Neural cell (in vitro differentiated cells): ENCODE data around the gene CRYZL1. TPM values are rescaled to one million over a fixed set of nuclear protein-coding genes. Genes with fewer than 3 reads are reported as not detected.

ENCODE experiments used
- H2AFZ ChIP-seq: fragments of 200-600, 300-800 bp; sonication (generic), shearing (Covaris generic); 2 replicates; pipeline ENCODE4 v1.6.0; 2014; ENCODE audit warnings: low read depth, mild to moderate bottlenecking, antibody characterized with exemption, low read length, moderate library complexity
- H3F3A ChIP-seq: fragments of 200-600 bp; shearing (Covaris generic); 2 replicates; pipeline ENCODE4 v1.6.1; 2016; ENCODE audit warnings: mild to moderate bottlenecking, moderate library complexity, mixed read lengths, antibody characterized with exemption, low read length; ENCODE audit not compliant: insufficient read depth, poor library complexity, severe bottlenecking
- H3K27ac ChIP-seq: fragments of 200-600, 300-800 bp; sonication (generic), shearing (Covaris generic); 2 replicates; pipeline ENCODE4 v1.5.1; 2014; ENCODE audit warnings: mild to moderate bottlenecking, low read length, moderate library complexity
- H3K27me3 ChIP-seq: fragments of 300-800, 200-600 bp; sonication (generic), shearing (Covaris generic); 2 replicates; pipeline ENCODE4 v1.6.0; 2014; ENCODE audit warnings: mild to moderate bottlenecking, low read depth, low read length, moderate library complexity; ENCODE audit not compliant: insufficient read depth
- H3K36me3 ChIP-seq: fragments of 300-800, 200-600 bp; sonication (generic), shearing (Covaris generic); 2 replicates; pipeline ENCODE4 v1.5.1; 2014; ENCODE audit warnings: mild to moderate bottlenecking, antibody characterized with exemption, low read length, moderate library complexity; ENCODE audit not compliant: insufficient read depth
- H3K4me2 ChIP-seq: fragments of 300-800, 200-600 bp; sonication (generic), shearing (Covaris generic); 2 replicates; pipeline ENCODE4 v1.6.0; 2014; ENCODE audit warnings: mild to moderate bottlenecking, low read length
- H3K4me3 ChIP-seq: fragments of 300-800, 200-600 bp; sonication (generic), shearing (Covaris generic); 2 replicates; pipeline ENCODE4 v1.5.1; 2014; ENCODE audit warnings: mild to moderate bottlenecking, low read length, moderate library complexity
- H3K79me2 ChIP-seq: fragments of 200-600 bp; shearing (Covaris generic); replicated peaks from 2 replicates; pipeline ENCODE4 v1.6.0; 2014; ENCODE audit warnings: mild to moderate bottlenecking, low read length, moderate library complexity; ENCODE audit not compliant: insufficient read depth
- H3K9ac ChIP-seq: fragments of 300-800, 200-600 bp; sonication (generic), shearing (Covaris generic); 2 replicates; pipeline ENCODE4 v1.6.1; 2016; ENCODE audit warnings: mild to moderate bottlenecking, low read length, mixed read lengths
- H3K9me2 ChIP-seq: fragments of 200-600 bp; shearing (Covaris generic); 2 replicates; pipeline ENCODE4 v1.6.1; 2016; ENCODE audit warnings: mild to moderate bottlenecking, low read length, mixed read lengths; ENCODE audit not compliant: insufficient read depth
- H3K9me3 ChIP-seq: fragments of 200-600, 300-800 bp; sonication (generic), shearing (Covaris generic); 2 replicates; pipeline ENCODE4 v1.6.1; 2016; ENCODE audit warnings: mild to moderate bottlenecking, mixed run types, low read length, moderate library complexity, mixed read lengths
- H4K20me1 ChIP-seq: fragments of 200-600 bp; shearing (Covaris generic); 2 replicates; pipeline ENCODE4 v1.6.1; 2016; ENCODE audit warnings: mild to moderate bottlenecking, mixed run types; ENCODE audit not compliant: insufficient read depth
- CTCF ChIP-seq: fragments of 450-650 bp; IDR thresholded peaks from 2 replicates; pipeline ENCODE4 v1.5.1; 2014; ENCODE audit warnings: antibody characterized with exemption, mild to moderate bottlenecking, moderate library complexity; ENCODE audit not compliant: poor library complexity, severe bottlenecking
- EP300 ChIP-seq: fragments of 450-650 bp; conservative IDR thresholded peaks from 2 replicates; pipeline ENCODE4 v1.6.1; 2014; ENCODE audit warnings: antibody characterized with exemption, mild to moderate bottlenecking, moderate library complexity; ENCODE audit not compliant: poor library complexity, severe bottlenecking
- EZH2 ChIP-seq: fragments of 200-600, 300-800 bp; shearing (Covaris generic), sonication (generic); IDR thresholded peaks from 2 replicates; pipeline ENCODE4 v1.6.1; 2014; ENCODE audit warnings: antibody characterized with exemption, low read length, borderline replicate concordance, mild to moderate bottlenecking; ENCODE audit not compliant: insufficient read depth, poor library complexity, severe bottlenecking
- MXI1 ChIP-seq: fragments of 450-650 bp; conservative IDR thresholded peaks from 2 replicates; pipeline ENCODE4 v1.6.1; 2014; ENCODE audit warnings: antibody characterized with exemption, mild to moderate bottlenecking; ENCODE audit not compliant: poor library complexity, severe bottlenecking
- POLR2AphosphoS5 ChIP-seq: IDR thresholded peaks from 2 replicates; pipeline ENCODE4 v1.6.1; 2012
- RAD21 ChIP-seq: fragments of 450-650 bp; conservative IDR thresholded peaks from 2 replicates; pipeline ENCODE4 v1.6.1; 2014; ENCODE audit warnings: antibody characterized with exemption, mild to moderate bottlenecking, moderate library complexity
- SMC3 ChIP-seq: fragments of 450-650 bp; conservative IDR thresholded peaks from 2 replicates; pipeline ENCODE4 v1.6.1; 2014; ENCODE audit warnings: antibody characterized with exemption, mild to moderate bottlenecking, moderate library complexity; ENCODE audit not compliant: poor library complexity
- TAF1 ChIP-seq: IDR thresholded peaks from 2 replicates; pipeline ENCODE4 v1.6.1; 2012; ENCODE audit warnings: low read depth
- polyA plus RNA-seq: library from polyadenylated mRNA; depleted of rRNA; stranded (reverse); fragments of >200 nt; gene quantifications from 2 replicates; pipeline ENCODE4 v1.2.3, GENCODE V29; 2014
- TF ChIP-seq, protein P1 (sequence below): IDR thresholded peaks from 2 replicates; pipeline ENCODE4 v1.6.1; 2012; ENCODE audit warnings: borderline replicate concordance

Gene CRYZL1
- polyA plus RNA-seq, 1 donor from 2014 or later: 54.3 TPM

DNA sequence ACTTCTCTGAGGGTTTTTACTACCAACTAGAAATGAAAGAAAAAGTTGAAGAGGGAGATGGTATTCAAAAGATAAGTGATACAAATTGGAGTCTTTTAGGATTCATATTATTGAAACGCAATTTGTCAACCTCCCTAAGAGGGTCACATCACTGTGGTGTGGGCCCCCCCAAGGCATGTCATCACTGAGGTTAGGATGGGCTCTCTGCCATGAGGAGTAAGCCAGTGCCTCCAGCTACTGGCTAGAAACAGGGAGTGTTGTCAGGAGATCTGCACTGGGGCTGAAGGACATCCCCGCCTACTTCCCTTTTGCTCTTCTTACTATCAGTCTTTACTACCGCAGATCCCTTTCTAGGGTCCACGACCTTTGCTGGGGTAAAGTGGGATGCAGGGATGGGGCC lies 26.6 kb upstream of the CRYZL1 start:
- no peaks in the 10 kb centered on the region for H4K20me1 ChIP-seq
- H3K27me3 ChIP-seq: no peaks in the 10 kb centered on the region
- no peak overlapping the region for H3K9ac ChIP-seq
- TF ChIP-seq EP300 (no peak), RAD21 (no peak), CTCF (no peak), SMC3 (no peak), EZH2 (no peak), MXI1 (no peak), POLR2AphosphoS5 (no peak), TAF1 (no peak)
- TF ChIP-seq, protein P1, sequence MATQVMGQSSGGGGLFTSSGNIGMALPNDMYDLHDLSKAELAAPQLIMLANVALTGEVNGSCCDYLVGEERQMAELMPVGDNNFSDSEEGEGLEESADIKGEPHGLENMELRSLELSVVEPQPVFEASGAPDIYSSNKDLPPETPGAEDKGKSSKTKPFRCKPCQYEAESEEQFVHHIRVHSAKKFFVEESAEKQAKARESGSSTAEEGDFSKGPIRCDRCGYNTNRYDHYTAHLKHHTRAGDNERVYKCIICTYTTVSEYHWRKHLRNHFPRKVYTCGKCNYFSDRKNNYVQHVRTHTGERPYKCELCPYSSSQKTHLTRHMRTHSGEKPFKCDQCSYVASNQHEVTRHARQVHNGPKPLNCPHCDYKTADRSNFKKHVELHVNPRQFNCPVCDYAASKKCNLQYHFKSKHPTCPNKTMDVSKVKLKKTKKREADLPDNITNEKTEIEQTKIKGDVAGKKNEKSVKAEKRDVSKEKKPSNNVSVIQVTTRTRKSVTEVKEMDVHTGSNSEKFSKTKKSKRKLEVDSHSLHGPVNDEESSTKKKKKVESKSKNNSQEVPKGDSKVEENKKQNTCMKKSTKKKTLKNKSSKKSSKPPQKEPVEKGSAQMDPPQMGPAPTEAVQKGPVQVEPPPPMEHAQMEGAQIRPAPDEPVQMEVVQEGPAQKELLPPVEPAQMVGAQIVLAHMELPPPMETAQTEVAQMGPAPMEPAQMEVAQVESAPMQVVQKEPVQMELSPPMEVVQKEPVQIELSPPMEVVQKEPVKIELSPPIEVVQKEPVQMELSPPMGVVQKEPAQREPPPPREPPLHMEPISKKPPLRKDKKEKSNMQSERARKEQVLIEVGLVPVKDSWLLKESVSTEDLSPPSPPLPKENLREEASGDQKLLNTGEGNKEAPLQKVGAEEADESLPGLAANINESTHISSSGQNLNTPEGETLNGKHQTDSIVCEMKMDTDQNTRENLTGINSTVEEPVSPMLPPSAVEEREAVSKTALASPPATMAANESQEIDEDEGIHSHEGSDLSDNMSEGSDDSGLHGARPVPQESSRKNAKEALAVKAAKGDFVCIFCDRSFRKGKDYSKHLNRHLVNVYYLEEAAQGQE: no peak
- no peaks in the 10 kb centered on the region for H3K9me2 ChIP-seq
- H3K27ac ChIP-seq: no peak overlapping the region
- no peak overlapping the region for H3K4me2 ChIP-seq
- peaks cover 53% of the 10 kb centered on the region for H3K79me2 ChIP-seq
- H2AFZ ChIP-seq: no peak overlapping the region
- H3K9me3 ChIP-seq: no peaks in the 10 kb centered on the region
- H3K4me3 ChIP-seq: no peak overlapping the region
- no peaks in the 10 kb centered on the region for H3K36me3 ChIP-seq
- no peaks in the 10 kb centered on the region for H3F3A ChIP-seq

DNA sequence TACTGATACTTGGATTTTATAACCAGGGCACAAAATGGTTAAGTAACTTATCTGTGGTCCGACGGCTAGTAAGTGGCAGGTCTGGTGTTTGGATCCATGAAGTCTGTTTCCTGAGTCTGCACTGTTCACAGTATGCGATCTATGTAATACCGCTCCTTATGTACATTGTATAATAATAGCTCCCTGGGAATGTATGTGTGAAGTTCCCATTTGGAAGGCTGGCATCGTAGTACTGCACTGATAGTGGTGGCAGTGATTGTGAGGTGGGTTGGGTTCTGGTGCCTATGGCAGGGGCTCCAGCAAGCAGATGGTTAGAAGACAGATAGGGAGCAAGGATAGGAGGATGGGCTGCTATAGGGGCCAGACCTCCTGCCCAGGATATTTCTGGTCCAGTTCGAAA lies 26.1 kb upstream of the CRYZL1 start:
- H3K27ac ChIP-seq: no peak overlapping the region
- H3K9ac ChIP-seq: no peak overlapping the region
- H3K27me3 ChIP-seq: no peaks in the 10 kb centered on the region
- no peaks in the 10 kb centered on the region for H4K20me1 ChIP-seq
- H3K79me2 ChIP-seq: peaks cover 56% of the 10 kb centered on the region
- no peak overlapping the region for H3K4me3 ChIP-seq
- no peaks in the 10 kb centered on the region for H3K9me3 ChIP-seq
- no peaks in the 10 kb centered on the region for H3K36me3 ChIP-seq
- no peaks in the 10 kb centered on the region for H3K9me2 ChIP-seq
- TF ChIP-seq MXI1: no peak
- TF ChIP-seq SMC3: no peak
- TF ChIP-seq EZH2: no peak
- no peak for TF ChIP-seq POLR2AphosphoS5
- no peak for TF ChIP-seq TAF1
- TF ChIP-seq, protein P1: no peak
- no peak for TF ChIP-seq RAD21
- no peak overlapping the region for H3K4me2 ChIP-seq
- no peak overlapping the region for H2AFZ ChIP-seq
- no peaks in the 10 kb centered on the region for H3F3A ChIP-seq
